Stomach (tissue), 9 donors: ENCODE results near the gene SECTM1. TPM values are rescaled to one million over a fixed set of nuclear protein-coding genes. Genes with fewer than 3 reads are reported as not detected.

Source experiments
- DNase-seq, 2 donors: peaks; one replicate each; pipeline versions ENCODE4 v3.0.0 to v3.0.0-alpha.2; 2013 to 2019
- H3K27ac ChIP-seq, 5 donors: fragments of 200-600 bp in 4 of 5; sonication (generic) in 4 of 5; one replicate each; pipeline ENCODE4 v1.5.1; 2013 to 2019; ENCODE audit warnings: mild to moderate bottlenecking in 1 of 5, moderate library complexity in 1 of 5
- H3K27me3 ChIP-seq, 3 donors: fragments of 200-600 bp; sonication (generic); one replicate each; pipeline ENCODE4 v1.5.1; 2017 to 2019; ENCODE audit warnings: mixed run types in 1 of 3
- H3K36me3 ChIP-seq, 4 donors: fragments of 200-600 bp; sonication (generic); 1 replicate in 3 of 4; 2 replicates in 1 of 4; pipeline ENCODE4 v1.5.1; 2016 to 2019
- H3K4me1 ChIP-seq, 4 donors: fragments of 200-600 bp; sonication (generic); one replicate each; pipeline ENCODE4 v1.5.1; 2016 to 2019
- H3K4me3 ChIP-seq, 4 donors: fragments of 200-600 bp; sonication (generic) in 3 of 4; one replicate each; pipeline ENCODE4 v1.5.1; 2016 to 2019; ENCODE audit warnings: mild to moderate bottlenecking in 1 of 4
- H3K9me3 ChIP-seq, 4 donors: fragments of 200-600 bp; sonication (generic); one replicate each; pipeline ENCODE4 v1.5.1; 2016 to 2019
- EP300 ChIP-seq: sonication (generic); formaldehyde crosslinking; IDR thresholded peaks from one replicate; pipeline ENCODE4 v1.6.1; 2017; ENCODE audit warnings: antibody characterized with exemption
- POLR2A ChIP-seq, 4 donors: fragments of 450-650 bp; IDR thresholded peaks; one replicate each; pipeline ENCODE4 v1.6.1; 2016; ENCODE audit warnings: antibody characterized with exemption in 4 of 4, control low read depth in 2 of 4, mild to moderate bottlenecking in 1 of 4, moderate library complexity in 1 of 4
- POLR2AphosphoS5 ChIP-seq, 3 donors: sonication (generic); formaldehyde crosslinking; IDR thresholded peaks; one replicate each; pipeline ENCODE4 v1.6.1; 2016; ENCODE audit warnings: antibody characterized with exemption in 3 of 3
- WGBS, 5 donors: extraction: QIAGEN DNeasy Blood & Tissue Kit in 3 of 5; methylation state at CpG; one replicate each; pipeline versions ENCODE4 v1.1.5 to v1.1.7; 2013 to 2018; 5-methylcytosine and 5-hydroxymethylcytosine counted together
- intact Hi-C: fragments of 100-400 bp; cut with DNase I; formaldehyde crosslinking; loops from one replicate; pipeline ENCODE4 v1.15.1; 2023; ENCODE audit warnings: low total_unique reads
- polyA plus RNA-seq, 3 donors: library from polyadenylated mRNA; stranded (reverse); fragments of 200-250 nt; gene quantifications; one replicate each; pipeline ENCODE4 v1.2.3, GENCODE V29; 2013
- total RNA-seq, 5 donors: library from RNA; depleted of rRNA; stranded (reverse); fragments of >200 nt; gene quantifications; one replicate each; pipeline versions ENCODE4 v1.1.0 to v1.2.3, GENCODE V29; 2014 to 2016
- TF ChIP-seq, protein P1 (sequence below), 7 experiments: fragments of 450-650 bp in 4 of 7; fragments of 200-600 bp in 3 of 7; sonication (generic) in 3 of 7; IDR thresholded peaks; one replicate each; pipeline ENCODE4 v1.5.1; 2016 to 2019; ENCODE audit warnings: antibody characterized with exemption in 7 of 7, control low read depth in 2 of 7, mild to moderate bottlenecking in 1 of 7
- donor health status: healthy with polysubstance abuse.
- donor health status: Bipolar disorder and iron deficiency.
- donor health status: healthy.

SECTM1 gene
- total and polyA plus RNA-seq, 8 donors: 1.8 to 48.8 (median 9.8) TPM

DNA sequence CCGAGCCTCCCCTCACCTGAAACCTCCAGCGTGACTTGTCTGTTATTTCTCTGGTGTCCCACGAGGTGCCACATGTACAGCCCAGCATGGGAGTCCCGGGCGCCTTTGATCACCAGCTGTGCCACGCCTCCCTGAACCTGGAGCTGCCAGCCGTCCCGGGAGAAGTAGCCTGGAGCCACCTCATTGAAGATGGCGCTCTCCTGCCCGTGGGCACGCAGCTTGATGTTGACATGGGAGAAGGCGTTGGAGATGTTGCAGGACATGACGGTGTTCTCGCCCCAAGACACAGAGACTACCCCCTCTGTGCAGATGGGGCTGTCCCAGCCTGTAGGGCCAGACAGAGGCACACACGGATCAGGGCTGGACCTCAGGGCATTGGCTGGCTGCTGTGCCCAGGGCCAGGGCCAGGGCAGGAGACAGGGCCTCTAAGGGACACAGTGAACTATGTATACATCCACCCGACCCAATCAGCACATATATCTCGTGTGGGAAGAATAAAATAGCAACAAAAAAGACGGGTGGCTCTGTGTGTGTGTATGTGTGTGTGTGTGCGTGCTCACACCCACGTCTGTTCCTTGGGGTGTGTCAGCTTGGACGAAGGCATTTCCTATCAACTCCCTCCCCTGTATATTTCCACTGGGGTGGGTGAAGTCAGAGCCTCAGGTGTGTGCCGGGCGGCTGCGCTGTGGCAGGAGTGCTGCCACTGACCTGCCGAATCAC, 8.8 kb downstream of the SECTM1 start:
- peak in 1 of 2 donors; percentile 56 for DNase-seq
- Histone ChIP-seq H3K9me3 (no peaks in the 10 kb centered on the region), H3K27me3 (peaks cover 0 to 24% (median 4%) of the 10 kb centered on the region in 3 donors), H3K4me3 (no peak overlapping the region), H3K27ac (no peak overlapping the region), H3K36me3 (peaks cover 0 to 34% (median 8%) of the 10 kb centered on the region in 4 donors), H3K4me1 (peaks cover 6 to 42% (median 36%) of the 10 kb centered on the region in 4 donors)
- TF ChIP-seq EP300 (no peak), POLR2A (IDR thresholded peaks at IDR 0.05) (no peak), POLR2AphosphoS5 (IDR thresholded peaks at IDR 0.05) (no peak)
- TF ChIP-seq, protein P1, sequence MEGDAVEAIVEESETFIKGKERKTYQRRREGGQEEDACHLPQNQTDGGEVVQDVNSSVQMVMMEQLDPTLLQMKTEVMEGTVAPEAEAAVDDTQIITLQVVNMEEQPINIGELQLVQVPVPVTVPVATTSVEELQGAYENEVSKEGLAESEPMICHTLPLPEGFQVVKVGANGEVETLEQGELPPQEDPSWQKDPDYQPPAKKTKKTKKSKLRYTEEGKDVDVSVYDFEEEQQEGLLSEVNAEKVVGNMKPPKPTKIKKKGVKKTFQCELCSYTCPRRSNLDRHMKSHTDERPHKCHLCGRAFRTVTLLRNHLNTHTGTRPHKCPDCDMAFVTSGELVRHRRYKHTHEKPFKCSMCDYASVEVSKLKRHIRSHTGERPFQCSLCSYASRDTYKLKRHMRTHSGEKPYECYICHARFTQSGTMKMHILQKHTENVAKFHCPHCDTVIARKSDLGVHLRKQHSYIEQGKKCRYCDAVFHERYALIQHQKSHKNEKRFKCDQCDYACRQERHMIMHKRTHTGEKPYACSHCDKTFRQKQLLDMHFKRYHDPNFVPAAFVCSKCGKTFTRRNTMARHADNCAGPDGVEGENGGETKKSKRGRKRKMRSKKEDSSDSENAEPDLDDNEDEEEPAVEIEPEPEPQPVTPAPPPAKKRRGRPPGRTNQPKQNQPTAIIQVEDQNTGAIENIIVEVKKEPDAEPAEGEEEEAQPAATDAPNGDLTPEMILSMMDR (IDR thresholded peaks at IDR 0.05): no peak
- intact Hi-C loops: loop anchor here (5.0 kb wide), 1 partner anchor 92 kb away; no protein-coding TSS in a partner anchor
- 37 to 53% (median 48%) methylated on average over 15 to 25 of the region's 25 CpGs for WGBS, 5 donors

DNA sequence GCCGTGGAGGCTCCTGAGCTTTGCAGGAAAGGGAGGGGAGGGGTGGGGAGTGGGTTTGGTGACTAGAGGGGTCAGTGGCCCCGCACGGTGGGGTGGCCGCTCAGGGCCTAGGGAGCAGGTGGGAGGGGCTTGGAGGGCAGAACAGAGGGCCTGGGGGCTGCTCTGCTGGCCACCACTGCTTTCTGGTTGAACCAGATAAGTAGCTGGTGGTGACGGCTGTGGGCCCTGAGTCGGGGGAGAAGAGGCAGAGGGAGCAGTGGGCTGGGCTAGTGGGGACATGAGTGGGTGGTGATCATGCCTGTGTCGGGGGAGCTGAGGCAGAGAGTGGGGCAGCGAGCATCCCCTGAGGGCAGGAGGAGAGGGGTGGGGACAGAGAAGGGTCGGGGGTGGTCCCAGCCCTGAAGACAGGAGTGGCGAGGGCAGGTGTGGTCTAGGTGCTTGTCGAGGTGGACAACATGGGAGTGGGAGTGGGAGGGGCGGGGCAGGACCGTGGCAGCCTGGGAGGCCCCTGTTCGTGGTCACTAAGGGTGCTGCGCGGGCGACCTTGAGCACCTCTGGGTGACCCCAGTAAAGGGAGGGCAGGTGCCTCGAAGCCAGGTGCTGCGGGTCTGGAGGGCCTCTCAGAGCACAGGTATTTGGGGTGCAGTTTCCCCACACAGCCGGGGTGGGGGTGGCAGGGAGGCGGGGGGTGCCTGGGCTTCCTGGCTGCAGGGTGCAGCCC, 9.9 kb downstream of the SECTM1 start:
- Histone ChIP-seq H3K27me3 (peaks cover 0 to 24% (median 4%) of the 10 kb centered on the region in 3 donors), H3K27ac (no peak overlapping the region), H3K36me3 (peaks cover 0 to 34% (median 8%) of the 10 kb centered on the region in 4 donors), H3K9me3 (no peaks in the 10 kb centered on the region), H3K4me3 (no peak overlapping the region), H3K4me1 (peaks cover 6 to 32% (median 25%) of the 10 kb centered on the region in 4 donors)
- TF ChIP-seq EP300 (no peak), POLR2A (IDR thresholded peaks at IDR 0.05) (no peak)
- intact Hi-C loops: loop anchor here (5.0 kb wide), 1 partner anchor 91 kb away; no protein-coding TSS in a partner anchor
- WGBS, 5 donors: 58 to 69% (median 61%) methylated on average over 15 to 21 of the region's 21 CpGs
- DNase-seq: no peak

DNA sequence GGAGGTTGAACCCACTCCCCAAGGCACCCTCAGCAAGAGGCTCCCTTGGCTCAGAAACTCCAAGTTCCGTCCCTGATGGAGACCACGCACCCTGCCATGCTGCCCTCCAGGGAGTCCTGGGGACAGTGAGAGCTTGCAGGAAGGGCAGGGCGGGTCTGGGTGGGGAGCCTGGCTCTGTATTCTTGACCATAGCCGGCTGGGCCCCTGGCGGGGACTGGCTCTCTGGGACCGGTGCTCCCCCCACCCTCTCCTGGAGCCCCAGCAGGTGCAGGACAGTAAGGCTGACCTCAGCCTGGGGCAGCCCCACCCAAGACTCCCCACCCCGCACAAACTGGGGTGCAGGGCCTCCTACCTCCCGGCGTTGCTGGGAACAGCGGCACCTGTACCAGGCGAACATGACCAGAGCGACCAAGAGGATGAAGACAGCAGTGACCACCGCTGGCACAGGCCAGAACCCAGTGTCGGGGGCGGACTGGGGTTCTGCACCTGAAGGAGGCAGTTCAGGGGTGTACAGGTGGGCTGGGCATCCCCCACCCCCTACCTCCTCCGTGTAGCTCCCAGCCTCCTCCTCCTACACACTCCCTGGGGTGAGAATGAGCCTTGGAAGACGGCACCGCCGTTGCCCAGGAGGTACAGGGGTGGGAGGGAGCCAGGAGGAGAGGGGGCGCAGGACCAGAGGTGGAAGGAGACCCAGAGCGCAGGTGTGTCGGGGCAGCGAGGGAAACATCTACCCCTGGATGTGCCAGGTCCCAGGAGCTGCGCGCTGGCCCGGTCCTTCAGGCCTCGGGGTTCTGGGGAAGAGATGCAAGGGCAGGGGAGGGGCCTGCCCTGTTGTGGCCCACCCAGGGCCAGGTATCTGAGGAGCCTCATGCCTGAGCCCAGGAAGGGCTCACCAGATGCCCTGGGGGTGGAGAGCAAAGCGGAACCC, 10.8 kb downstream of the SECTM1 start:
- Histone ChIP-seq H3K27me3 (peaks cover 0 to 24% (median 4%) of the 10 kb centered on the region in 3 donors), H3K27ac (no peak overlapping the region), H3K4me3 (no peak overlapping the region), H3K36me3 (peaks cover 0 to 34% (median 8%) of the 10 kb centered on the region in 4 donors), H3K9me3 (no peaks in the 10 kb centered on the region), H3K4me1 (peaks cover 6 to 26% (median 18%) of the 10 kb centered on the region in 4 donors)
- TF ChIP-seq, protein P1 (IDR thresholded peaks at IDR 0.05): no peak
- TF ChIP-seq POLR2AphosphoS5 (IDR thresholded peaks at IDR 0.05) (no peak), EP300 (no peak), POLR2A (IDR thresholded peaks at IDR 0.05) (no peak)
- no peak for DNase-seq
- intact Hi-C loops: loop anchor here (5.0 kb wide), 1 partner anchor 90 kb away; no protein-coding TSS in a partner anchor
- 80 to 87% (median 83%) methylated on average over 19 to 28 of the region's 28 CpGs for WGBS, 5 donors

DNA sequence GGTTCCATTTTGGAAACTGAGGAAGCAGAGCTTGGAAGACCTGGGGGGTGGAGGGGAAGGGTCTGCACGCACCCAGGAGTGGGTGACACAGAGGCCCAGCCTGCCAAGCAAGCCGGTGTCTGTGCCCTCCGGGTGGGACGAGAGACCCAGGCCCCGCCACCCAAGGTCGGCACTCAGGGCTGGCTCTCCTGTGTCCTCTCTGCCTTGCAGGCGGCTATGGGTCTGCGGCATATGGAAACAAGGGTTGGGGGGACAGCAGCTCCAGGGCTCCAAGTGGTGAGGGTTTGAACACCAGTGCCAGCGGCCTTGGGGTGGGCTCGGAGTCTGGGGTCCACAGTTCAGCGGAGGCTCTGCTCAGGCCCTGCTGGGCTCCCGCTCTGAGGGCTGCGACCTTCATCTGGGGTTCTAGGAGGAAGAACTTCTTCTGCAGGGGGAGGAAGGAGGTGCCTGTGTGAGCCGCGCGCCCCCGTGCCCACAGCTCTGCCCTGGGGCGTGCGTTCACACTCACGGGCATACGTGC, 11.6 kb downstream of the SECTM1 start:
- WGBS, 5 donors: 63 to 74% (median 69%) methylated on average over 16 to 21 of the region's 21 CpGs
- Histone ChIP-seq H3K27ac (no peak overlapping the region), H3K4me1 (peaks cover 6 to 26% (median 18%) of the 10 kb centered on the region in 4 donors), H3K4me3 (no peak overlapping the region), H3K36me3 (peaks cover 0 to 31% (median 6%) of the 10 kb centered on the region in 4 donors), H3K9me3 (no peaks in the 10 kb centered on the region), H3K27me3 (peaks cover 0 to 25% (median 4%) of the 10 kb centered on the region in 3 donors)
- no peak for TF ChIP-seq EP300
- TF ChIP-seq POLR2AphosphoS5 (IDR thresholded peaks at IDR 0.05): no peak
- TF ChIP-seq, protein P1 (IDR thresholded peaks at IDR 0.05): no peak
- no peak for TF ChIP-seq POLR2A (IDR thresholded peaks at IDR 0.05)
- DNase-seq: no peak
- intact Hi-C loops: loop anchor here (5.0 kb wide), 1 partner anchor 90 kb away; no protein-coding TSS in a partner anchor
